ENCODE data around the gene HS3ST3A1.

Gene HS3ST3A1

DNA sequence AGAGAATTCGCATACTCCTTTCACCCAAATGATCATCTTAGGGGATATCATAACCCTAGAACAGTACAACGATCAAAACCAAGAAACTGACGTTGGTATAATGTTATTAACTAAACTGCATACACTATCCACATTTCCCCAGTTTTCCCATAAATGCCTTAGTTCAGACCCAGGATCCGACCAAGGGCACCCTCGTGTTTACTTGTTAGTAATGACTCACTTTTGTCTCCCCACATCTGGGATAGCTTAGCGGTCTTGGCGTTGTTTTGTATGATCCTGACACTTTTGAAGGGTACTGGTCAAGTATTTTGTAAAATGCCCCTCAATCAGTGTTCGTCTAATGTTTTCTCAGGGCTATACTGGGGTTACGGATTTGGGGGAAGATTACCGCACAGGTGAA is 8.0 kb downstream of the HS3ST3A1 start:
- no peaks in the 10 kb centered on the region for H3K27me3 ChIP-seq
- no peaks in the 10 kb centered on the region for H3K36me3 ChIP-seq
- TF ChIP-seq, protein P1, sequence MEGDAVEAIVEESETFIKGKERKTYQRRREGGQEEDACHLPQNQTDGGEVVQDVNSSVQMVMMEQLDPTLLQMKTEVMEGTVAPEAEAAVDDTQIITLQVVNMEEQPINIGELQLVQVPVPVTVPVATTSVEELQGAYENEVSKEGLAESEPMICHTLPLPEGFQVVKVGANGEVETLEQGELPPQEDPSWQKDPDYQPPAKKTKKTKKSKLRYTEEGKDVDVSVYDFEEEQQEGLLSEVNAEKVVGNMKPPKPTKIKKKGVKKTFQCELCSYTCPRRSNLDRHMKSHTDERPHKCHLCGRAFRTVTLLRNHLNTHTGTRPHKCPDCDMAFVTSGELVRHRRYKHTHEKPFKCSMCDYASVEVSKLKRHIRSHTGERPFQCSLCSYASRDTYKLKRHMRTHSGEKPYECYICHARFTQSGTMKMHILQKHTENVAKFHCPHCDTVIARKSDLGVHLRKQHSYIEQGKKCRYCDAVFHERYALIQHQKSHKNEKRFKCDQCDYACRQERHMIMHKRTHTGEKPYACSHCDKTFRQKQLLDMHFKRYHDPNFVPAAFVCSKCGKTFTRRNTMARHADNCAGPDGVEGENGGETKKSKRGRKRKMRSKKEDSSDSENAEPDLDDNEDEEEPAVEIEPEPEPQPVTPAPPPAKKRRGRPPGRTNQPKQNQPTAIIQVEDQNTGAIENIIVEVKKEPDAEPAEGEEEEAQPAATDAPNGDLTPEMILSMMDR (IDR thresholded peaks at IDR 0.05; ENCODE audit: low read depth, low read length) = no peak
- no peaks in the 10 kb centered on the region for H3K9me3 ChIP-seq
- H3K4me3 ChIP-seq (ENCODE audit: low read depth, low read length) = no peak overlapping the region
- no peak for DNase-seq
- H3K4me1 ChIP-seq = no peaks in the 10 kb centered on the region

DNA sequence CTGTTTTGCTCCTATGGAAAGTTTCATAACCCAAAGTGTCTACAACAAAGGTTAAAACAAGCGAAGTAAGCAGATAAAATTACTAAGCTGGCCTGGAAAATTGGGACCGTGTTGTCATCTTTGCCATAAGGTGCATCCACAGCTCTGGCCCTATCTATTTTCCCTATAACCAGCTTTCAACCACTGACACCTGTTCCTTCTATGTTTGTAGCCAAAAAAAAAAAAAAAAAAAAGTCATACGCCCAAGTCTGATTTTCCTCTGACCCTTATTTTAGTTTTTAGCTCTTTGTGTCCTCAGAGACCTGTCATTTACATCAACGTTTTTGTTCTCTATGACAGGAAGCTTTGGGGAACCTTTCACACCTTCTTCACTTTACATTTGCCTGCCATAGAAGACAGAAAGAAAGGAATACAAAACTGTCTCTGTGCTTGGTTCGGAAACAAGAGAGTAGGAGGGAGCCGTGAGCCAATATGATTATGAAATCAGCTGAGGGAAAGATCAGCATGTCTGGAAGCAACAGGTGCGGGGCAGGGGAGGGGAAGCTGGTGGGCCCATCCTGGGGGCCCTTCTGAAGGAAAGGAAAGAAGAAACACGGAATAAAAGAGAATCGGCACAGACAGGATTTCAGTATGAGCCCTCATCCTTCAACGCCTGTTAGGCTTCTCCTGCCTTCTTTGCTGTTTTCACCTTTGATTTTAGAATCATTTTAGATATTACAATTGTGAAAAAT is 8.5 kb downstream of the HS3ST3A1 start:
- Histone ChIP-seq H3K9me3 (no peaks in the 10 kb centered on the region), H3K27me3 (no peaks in the 10 kb centered on the region), H3K4me1 (no peaks in the 10 kb centered on the region), H3K36me3 (no peaks in the 10 kb centered on the region), H3K4me3 (ENCODE audit: low read depth, low read length) (no peak overlapping the region)
- TF ChIP-seq, protein P1 (IDR thresholded peaks at IDR 0.05; ENCODE audit: low read depth, low read length) = no peak
- no peak for DNase-seq

DNA sequence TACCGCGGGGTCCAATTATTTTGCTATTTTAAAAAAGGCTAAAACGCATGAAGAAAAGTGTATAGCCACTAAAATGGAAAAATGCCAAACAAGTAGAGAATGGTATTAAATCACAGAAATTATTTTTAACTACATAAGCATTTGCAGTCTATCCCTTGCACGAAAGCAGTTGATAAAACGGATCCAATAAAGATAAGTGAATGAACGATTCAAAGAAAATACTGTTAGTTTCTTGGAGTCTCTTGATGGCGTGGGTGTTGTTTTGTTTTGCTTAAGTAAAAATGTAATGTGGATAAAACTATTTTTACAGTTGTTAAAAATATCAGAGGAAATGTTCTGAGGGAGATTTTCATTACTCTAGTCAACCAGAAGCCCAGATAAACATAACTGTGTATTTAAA is 9.3 kb downstream of the HS3ST3A1 start:
- no peak overlapping the region for H3K4me3 ChIP-seq (ENCODE audit: low read depth, low read length)
- no peaks in the 10 kb centered on the region for H3K9me3 ChIP-seq
- TF ChIP-seq, protein P1 (IDR thresholded peaks at IDR 0.05; ENCODE audit: low read depth, low read length) = no peak
- no peaks in the 10 kb centered on the region for H3K36me3 ChIP-seq
- H3K4me1 ChIP-seq = no peaks in the 10 kb centered on the region
- no peaks in the 10 kb centered on the region for H3K27me3 ChIP-seq
- DNase-seq = no peak

DNA sequence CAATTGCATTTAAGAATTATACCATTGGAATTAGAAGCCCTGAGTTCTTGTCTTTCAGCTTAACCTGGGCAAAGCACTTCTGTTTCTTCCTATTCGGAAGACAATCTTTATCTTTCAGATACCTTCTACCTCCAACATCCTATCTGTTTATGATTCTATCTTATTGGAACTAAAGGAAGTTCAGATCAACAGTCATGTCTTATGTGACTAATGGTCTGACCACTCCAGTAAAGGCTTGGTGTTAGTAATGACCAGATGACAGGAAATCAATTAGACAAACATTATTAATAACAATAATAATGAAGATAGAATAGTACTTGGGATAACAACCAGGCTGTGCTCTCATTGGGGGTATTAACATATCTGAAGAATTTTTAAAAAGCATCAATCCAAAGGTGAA is 11.3 kb downstream of the HS3ST3A1 start:
- Histone ChIP-seq H3K9me3 (no peaks in the 10 kb centered on the region), H3K27me3 (no peaks in the 10 kb centered on the region), H3K4me3 (ENCODE audit: low read depth, low read length) (no peak overlapping the region), H3K4me1 (no peaks in the 10 kb centered on the region), H3K36me3 (no peaks in the 10 kb centered on the region)
- TF ChIP-seq, protein P1 (IDR thresholded peaks at IDR 0.05; ENCODE audit: low read depth, low read length) = no peak
- no peak for DNase-seq

DNA sequence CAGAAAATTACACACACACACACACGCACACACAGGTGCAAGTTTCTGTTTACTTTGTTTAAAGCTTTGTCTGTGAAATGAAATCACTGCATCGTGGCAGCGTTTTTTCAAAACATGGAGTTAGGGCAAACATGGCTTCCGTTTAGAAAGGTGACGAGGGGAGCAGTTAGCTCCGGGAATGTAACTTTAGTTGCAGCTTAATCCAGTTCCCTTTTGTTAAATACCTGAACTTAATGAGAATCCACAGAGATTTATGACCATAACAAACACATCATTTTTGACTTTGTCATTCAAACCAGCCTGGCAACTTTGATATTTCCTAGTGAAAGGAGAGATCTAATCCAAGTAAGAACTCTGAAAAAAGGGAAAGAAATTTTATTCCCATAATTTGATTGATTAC is 12.1 kb downstream of the HS3ST3A1 start:
- no peaks in the 10 kb centered on the region for H3K4me1 ChIP-seq

More for the DNA sequence above, 12.1 kb downstream of the HS3ST3A1 start:
- H3K27me3 ChIP-seq = no peaks in the 10 kb centered on the region
- no peak for DNase-seq
- H3K4me3 ChIP-seq (ENCODE audit: low read depth, low read length) = no peak overlapping the region
- H3K36me3 ChIP-seq = no peaks in the 10 kb centered on the region
- TF ChIP-seq, protein P1 (IDR thresholded peaks at IDR 0.05; ENCODE audit: low read depth, low read length) = no peak
- no peaks in the 10 kb centered on the region for H3K9me3 ChIP-seq

Data from BE2C (cell line).